ENCODE measurements around the gene SLBP.

DNA sequence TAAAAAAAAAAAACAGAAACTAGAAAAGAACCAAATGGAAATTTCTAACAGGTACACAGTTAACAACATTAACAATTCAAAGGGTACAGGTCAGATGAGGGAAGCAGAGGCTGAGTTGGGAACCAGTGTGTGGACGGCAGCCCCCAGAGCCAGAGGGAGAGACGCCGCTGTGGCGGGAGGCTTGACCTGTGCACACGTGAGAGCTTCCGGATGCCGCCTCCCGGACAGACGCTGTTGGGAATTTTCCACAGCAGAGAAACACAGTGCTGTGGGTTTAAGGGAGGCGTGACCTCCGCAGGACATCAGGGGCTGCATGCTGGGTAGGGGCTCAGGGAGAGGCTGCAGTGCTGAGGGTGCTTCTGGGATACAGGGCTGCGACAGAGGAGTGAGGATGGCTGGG lies 31.4 kb upstream of the SLBP start:
- TF ChIP-seq SP1 (IDR thresholded peaks at IDR 0.05) (no peak), SUZ12 (IDR thresholded peaks at IDR 0.05) (no peak), ZNF384 (IDR thresholded peaks at IDR 0.05) (no peak), FOXM1 (IDR thresholded peaks at IDR 0.05; ENCODE audit: borderline replicate concordance) (no peak), BHLHE40 (IDR thresholded peaks at IDR 0.05; ENCODE audit: borderline replicate concordance) (no peak)
